MM.1S (cell line): ENCODE measurements around the gene CACNB3.

ENCODE experiments used
- DNase-seq: peaks from one replicate; pipeline ENCODE4 v3.0.0-alpha.2; 2015
- H2AFZ ChIP-seq: fragments of 300-600 bp; sonication (generic); 2 replicates; pipeline ENCODE4 v1.6.0; 2016; ENCODE audit warnings: antibody characterized with exemption, low read length
- H3F3A ChIP-seq: fragments of 300-600 bp; sonication (generic); 2 replicates; pipeline ENCODE4 v1.6.1; 2016; ENCODE audit warnings: mild to moderate bottlenecking, antibody characterized with exemption, low read length, moderate library complexity, mixed read lengths; ENCODE audit not compliant: insufficient read depth
- H3K27ac ChIP-seq: fragments of 300-600 bp; sonication (generic); 2 replicates; pipeline ENCODE4 v1.5.1; 2016; ENCODE audit warnings: mild to moderate bottlenecking, low read length
- H3K27me3 ChIP-seq: fragments of 300-600 bp; sonication (generic); replicated peaks from 2 replicates; pipeline ENCODE4 v1.6.0; 2016; ENCODE audit warnings: low read length; ENCODE audit not compliant: insufficient read depth
- H3K36me3 ChIP-seq: fragments of 300-600 bp; sonication (generic); replicated peaks from 2 replicates; pipeline ENCODE4 v1.6.1; 2016; ENCODE audit warnings: mild to moderate bottlenecking, low read length, mixed read lengths; ENCODE audit not compliant: insufficient read depth
- H3K4me1 ChIP-seq: fragments of 300-600 bp; sonication (generic); 2 replicates; pipeline ENCODE4 v1.6.1; 2016; ENCODE audit warnings: low read length, mixed read lengths
- H3K4me2 ChIP-seq: fragments of 300-600 bp; sonication (generic); 2 replicates; pipeline ENCODE4 v1.6.0; 2016; ENCODE audit warnings: low read depth, low read length
- H3K4me3 ChIP-seq: fragments of 300-600 bp; sonication (generic); 2 replicates; pipeline ENCODE4 v1.5.1; 2016; ENCODE audit warnings: low read length, mixed read lengths
- H3K79me2 ChIP-seq: fragments of 300-600 bp; sonication (generic); 2 replicates; pipeline ENCODE4 v1.6.1; 2016; ENCODE audit warnings: mixed run types, low read length, mixed read lengths
- H3K9ac ChIP-seq: fragments of 300-600 bp; sonication (generic); 2 replicates; pipeline ENCODE4 v1.6.1; 2016; ENCODE audit warnings: low read length, mixed read lengths
- H3K9me2 ChIP-seq: fragments of 300-600 bp; sonication (generic); replicated peaks from 2 replicates; pipeline ENCODE4 v1.6.1; 2016; ENCODE audit warnings: mild to moderate bottlenecking, low read length, mixed read lengths; ENCODE audit not compliant: insufficient read depth
- H3K9me3 ChIP-seq: fragments of 300-600 bp; sonication (generic); replicated peaks from 2 replicates; pipeline ENCODE4 v1.6.1; 2016; ENCODE audit warnings: mild to moderate bottlenecking, low read length, mixed read lengths; ENCODE audit not compliant: insufficient read depth
- H4K20me1 ChIP-seq: fragments of 300-600 bp; sonication (generic); 2 replicates; pipeline ENCODE4 v1.6.1; 2016; ENCODE audit warnings: mild to moderate bottlenecking, low read length, moderate library complexity, mixed read lengths; ENCODE audit not compliant: insufficient read depth
- EZH2 ChIP-seq: fragments of 300-600 bp; sonication (generic); optimal IDR thresholded peaks from 2 replicates; pipeline ENCODE3; 2017; ENCODE audit warnings: low read depth, mild to moderate bottlenecking, antibody characterized with exemption, low read length, mixed read lengths
- EZH2phosphoT487 ChIP-seq: fragments of 300-600 bp; sonication (generic); IDR thresholded peaks from 2 replicates; pipeline ENCODE4 v1.6.1; 2018; ENCODE audit warnings: antibody characterized with exemption, low read length
- TF ChIP-seq, protein P1 (sequence below): fragments of 300-600 bp; sonication (generic); IDR thresholded peaks from 2 replicates; pipeline ENCODE4 v1.5.1; 2016; ENCODE audit warnings: antibody characterized with exemption, low read length, mixed read lengths

CACNB3 gene

DNA sequence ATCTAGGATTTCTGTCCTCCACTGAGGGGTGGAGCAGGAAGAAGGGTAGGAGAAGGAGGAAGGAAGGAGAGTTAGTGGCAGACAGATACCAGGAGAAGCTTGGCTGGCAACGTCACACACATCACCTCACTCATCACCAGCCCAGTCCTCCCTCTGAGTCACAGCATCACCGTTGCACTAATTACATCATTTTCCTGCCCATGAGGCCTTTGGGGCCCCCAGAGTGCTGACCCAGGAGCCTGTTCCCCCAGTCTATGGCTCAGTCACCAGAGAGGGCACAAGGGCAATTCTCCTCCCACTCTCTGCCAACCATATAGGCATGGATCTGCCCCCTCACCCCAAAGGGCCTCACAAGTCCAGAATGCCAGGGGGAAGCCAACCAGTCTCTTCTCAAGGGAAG, 42.8 kb downstream of the CACNB3 start:
- no peak for DNase-seq
- no peaks in the 10 kb centered on the region for H3F3A ChIP-seq
- H2AFZ ChIP-seq = no peak overlapping the region
- H3K4me1 ChIP-seq = peaks cover 6% of the 10 kb centered on the region
- H3K9me3 ChIP-seq = no peaks in the 10 kb centered on the region
- H3K9ac ChIP-seq = no peak overlapping the region
- no peaks in the 10 kb centered on the region for H3K36me3 ChIP-seq
- H3K27me3 ChIP-seq = no peaks in the 10 kb centered on the region
- H3K4me3 ChIP-seq = no peak overlapping the region
- H3K79me2 ChIP-seq = peaks cover 6% of the 10 kb centered on the region; the same call in 1 of the 2 replicates
- no peak overlapping the region for H3K4me2 ChIP-seq
- H3K9me2 ChIP-seq = no peaks in the 10 kb centered on the region
- TF ChIP-seq EZH2phosphoT487 = no peak
- no peak for TF ChIP-seq EZH2
- TF ChIP-seq, protein P1, sequence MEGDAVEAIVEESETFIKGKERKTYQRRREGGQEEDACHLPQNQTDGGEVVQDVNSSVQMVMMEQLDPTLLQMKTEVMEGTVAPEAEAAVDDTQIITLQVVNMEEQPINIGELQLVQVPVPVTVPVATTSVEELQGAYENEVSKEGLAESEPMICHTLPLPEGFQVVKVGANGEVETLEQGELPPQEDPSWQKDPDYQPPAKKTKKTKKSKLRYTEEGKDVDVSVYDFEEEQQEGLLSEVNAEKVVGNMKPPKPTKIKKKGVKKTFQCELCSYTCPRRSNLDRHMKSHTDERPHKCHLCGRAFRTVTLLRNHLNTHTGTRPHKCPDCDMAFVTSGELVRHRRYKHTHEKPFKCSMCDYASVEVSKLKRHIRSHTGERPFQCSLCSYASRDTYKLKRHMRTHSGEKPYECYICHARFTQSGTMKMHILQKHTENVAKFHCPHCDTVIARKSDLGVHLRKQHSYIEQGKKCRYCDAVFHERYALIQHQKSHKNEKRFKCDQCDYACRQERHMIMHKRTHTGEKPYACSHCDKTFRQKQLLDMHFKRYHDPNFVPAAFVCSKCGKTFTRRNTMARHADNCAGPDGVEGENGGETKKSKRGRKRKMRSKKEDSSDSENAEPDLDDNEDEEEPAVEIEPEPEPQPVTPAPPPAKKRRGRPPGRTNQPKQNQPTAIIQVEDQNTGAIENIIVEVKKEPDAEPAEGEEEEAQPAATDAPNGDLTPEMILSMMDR = no peak
- H3K27ac ChIP-seq = no peak overlapping the region
- no peaks in the 10 kb centered on the region for H4K20me1 ChIP-seq

- H3K36me3 ChIP-seq = no peaks in the 10 kb centered on the region
- no peak overlapping the region for H3K27ac ChIP-seq
Measured at GRCh38 chr12:48862760-48863159, 44.5 kb downstream of the CACNB3 start.

DNA sequence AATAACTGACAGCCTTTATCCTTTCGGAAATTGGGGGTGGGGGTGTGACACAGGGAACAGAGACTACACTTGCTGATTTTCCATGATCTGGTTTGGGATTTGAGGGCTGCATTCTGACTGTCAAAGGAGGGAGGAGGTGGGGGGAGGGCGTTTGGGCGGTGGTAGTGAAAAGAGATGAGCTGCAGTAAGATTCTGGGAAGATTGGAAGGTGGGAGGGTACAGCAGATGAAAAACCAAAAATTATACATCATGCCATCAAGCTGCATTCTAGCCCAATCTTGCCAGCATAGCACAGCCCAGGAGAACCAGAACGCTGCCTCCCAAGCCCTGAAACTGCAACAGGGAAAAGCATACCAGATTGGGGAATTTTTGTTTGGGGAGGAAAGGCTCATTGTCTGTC, 45.0 kb downstream of the CACNB3 start:
- Histone ChIP-seq H3K4me2 (no peak overlapping the region), H3K9ac (no peak overlapping the region), H3K9me2 (no peaks in the 10 kb centered on the region), H3K27ac (no peak overlapping the region), H3K4me3 (no peak overlapping the region), H4K20me1 (no peaks in the 10 kb centered on the region), H3F3A (no peaks in the 10 kb centered on the region), H3K79me2 (peaks cover 6% of the 10 kb centered on the region; the same call in 1 of the 2 replicates), H2AFZ (no peak overlapping the region), H3K9me3 (no peaks in the 10 kb centered on the region), H3K36me3 (no peaks in the 10 kb centered on the region), H3K4me1 (peaks cover 7% of the 10 kb centered on the region), H3K27me3 (no peaks in the 10 kb centered on the region)
- TF ChIP-seq EZH2phosphoT487 (no peak), EZH2 (no peak)
- TF ChIP-seq, protein P1 = no peak
- no peak for DNase-seq

More at GRCh38 chr12:48862760-48863159, 44.5 kb downstream of the CACNB3 start:
- Histone ChIP-seq H3F3A (no peaks in the 10 kb centered on the region), H3K79me2 (peaks cover 6% of the 10 kb centered on the region; the same call in 1 of the 2 replicates), H4K20me1 (no peaks in the 10 kb centered on the region), H3K27me3 (no peaks in the 10 kb centered on the region), H3K9me2 (no peaks in the 10 kb centered on the region), H3K9me3 (no peaks in the 10 kb centered on the region), H3K4me3 (no peak overlapping the region), H2AFZ (no peak overlapping the region), H3K4me2 (no peak overlapping the region), H3K4me1 (peaks cover 7% of the 10 kb centered on the region), H3K9ac (no peak overlapping the region)
- TF ChIP-seq, protein P1 = no peak
- no peak for TF ChIP-seq EZH2
- no peak for TF ChIP-seq EZH2phosphoT487
- DNase-seq = no peak
